Measurements from ENCODE around the gene SLC6A3. TPM values are rescaled to one million over a fixed set of nuclear protein-coding genes. Genes with fewer than 3 reads are reported as not detected.
"Not testable (repeated sequence)": the region's sequence is repeated elsewhere in the genome, so short reads cannot be mapped to it uniquely, and the experiment has no call there.

Gene SLC6A3
- total and polyA plus RNA-seq, 2 donors (not counting 3 experiments of a cell fraction or from before 2014, with no cell fraction given), result not detected

- intact Hi-C loops (cut with micrococcal nuclease) (no loop called here), dilution Hi-C loops (cut with MboI; ENCODE audit: extremely low pct_ligation_motif_present, low sequenced_read_pairs) (no loop called here)
- DNase-seq (ENCODE audit: low read depth, low spot score), result no peak
- no peak overlapping the region for H3K4me3 ChIP-seq (replicated peaks in 1 of 3; ENCODE audit: insufficient read depth in 1 of 3, low read depth in 1 of 3, low read length in 3 of 3)
- H3K9ac ChIP-seq (replicated peaks; ENCODE audit: extremely low read depth, insufficient read depth, low read length), result no peak overlapping the region
- no peaks in the 10 kb centered on the region for H3K79me2 ChIP-seq (ENCODE audit: control insufficient read depth, insufficient read depth, low read length)
- no peaks in the 10 kb centered on the region for H3K9me1 ChIP-seq (replicated peaks; ENCODE audit: control insufficient read depth, extremely low read depth, insufficient read depth, low read length)
- H3K27me3 ChIP-seq (ENCODE audit: control insufficient read depth in 2 of 2, insufficient read depth in 2 of 2, low read length in 2 of 2), result no peaks in the 10 kb centered on the region
- ChIA-PET POLR2A (no interaction called here), CTCF (interaction anchor here (1.1 to 1.8 kb wide), 2 partner anchors 8 to 168 kb away, joined by 3 to 7 read pairs; no protein-coding TSS in a partner anchor)
- TF ChIP-seq CTCF (IDR thresholded peaks at IDR 0.05; ENCODE audit: extremely low read depth in 1 of 2, insufficient read depth in 1 of 2, low read depth in 1 of 2, low read length in 2 of 2), result no peak
- no peak for TF ChIP-seq GATA2 (IDR thresholded peaks at IDR 0.05; ENCODE audit: insufficient read depth, insufficient read length, low read depth, low read length)
- no peak for TF ChIP-seq EZH2 (IDR thresholded peaks at IDR 0.05; ENCODE audit: borderline replicate concordance, low read depth, low read length, severe bottlenecking)
- no peak for TF ChIP-seq JUN (IDR thresholded peaks at IDR 0.05; ENCODE audit: borderline replicate concordance, insufficient read depth, insufficient read length, low read depth)
- no peak for TF ChIP-seq POLR2A (IDR thresholded peaks at IDR 0.05; ENCODE audit: low read depth, low read length)
- TF ChIP-seq, protein P1, sequence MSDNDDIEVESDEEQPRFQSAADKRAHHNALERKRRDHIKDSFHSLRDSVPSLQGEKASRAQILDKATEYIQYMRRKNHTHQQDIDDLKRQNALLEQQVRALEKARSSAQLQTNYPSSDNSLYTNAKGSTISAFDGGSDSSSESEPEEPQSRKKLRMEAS (IDR thresholded peaks at IDR 0.05; ENCODE audit: insufficient read depth, insufficient read length), result no peak
- TF ChIP-seq POLR2AphosphoS5 (IDR thresholded peaks at IDR 0.05; ENCODE audit: insufficient read depth, low read depth, low read length), result no peak
- no peak for TF ChIP-seq FOS (IDR thresholded peaks at IDR 0.05; ENCODE audit: borderline replicate concordance, insufficient read depth, low read length)
- no peak for TF ChIP-seq MYC (IDR thresholded peaks at IDR 0.05; ENCODE audit: low read depth, low read length)
- no peak for FAIRE-seq
- no peaks in the 10 kb centered on the region for H4K20me1 ChIP-seq (replicated peaks; ENCODE audit: control insufficient read depth, extremely low read depth, insufficient read depth, low read length)
- no peak overlapping the region for H3K27ac ChIP-seq (ENCODE audit: insufficient read depth, low read depth, low read length)
- H2AFZ ChIP-seq (ENCODE audit: low read depth, low read length), result no peak overlapping the region
- no TSS peak for BruUV-seq (replicated peaks)
- no peaks in the 10 kb centered on the region for H3K4me1 ChIP-seq (ENCODE audit: control insufficient read depth, extremely low read depth, insufficient read depth, low read length)
- peaks cover 4 to 22% of the 10 kb centered on the region in 2 experiments for H3K36me3 ChIP-seq (ENCODE audit: control insufficient read depth in 2 of 2, extremely low read depth in 1 of 2, insufficient read depth in 2 of 2, low read length in 2 of 2)
- H3K4me2 ChIP-seq (ENCODE audit: insufficient read depth, low read length), result no peak overlapping the region
- no peaks in the 10 kb centered on the region for H3K9me3 ChIP-seq (replicated peaks; ENCODE audit: control insufficient read depth, insufficient read depth, low read length)
Measured at GRCh38 chr5:1476181-1476966, 31.1 kb upstream of the SLC6A3 start.

- H3K27ac ChIP-seq (ENCODE audit: insufficient read depth, low read depth, low read length); H3K9ac ChIP-seq (replicated peaks; ENCODE audit: extremely low read depth, insufficient read depth, low read length); H3K4me1 ChIP-seq (ENCODE audit: control insufficient read depth, extremely low read depth, insufficient read depth, low read length); H3K79me2 ChIP-seq (ENCODE audit: control insufficient read depth, insufficient read depth, low read length); BruUV-seq (replicated peaks); POLR2A ChIA-PET; DNase-seq (ENCODE audit: low read depth, low spot score); H3K4me2 ChIP-seq (ENCODE audit: insufficient read depth, low read length); H4K20me1 ChIP-seq (replicated peaks; ENCODE audit: control insufficient read depth, extremely low read depth, insufficient read depth, low read length); H3K9me3 ChIP-seq (replicated peaks; ENCODE audit: control insufficient read depth, insufficient read depth, low read length); dilution Hi-C loops (cut with MboI; ENCODE audit: extremely low pct_ligation_motif_present, low sequenced_read_pairs); H3K27me3 ChIP-seq (ENCODE audit: control insufficient read depth in 2 of 2, insufficient read depth in 2 of 2, low read length in 2 of 2); intact Hi-C loops (cut with micrococcal nuclease); H3K4me3 ChIP-seq (replicated peaks in 1 of 3; ENCODE audit: insufficient read depth in 1 of 3, low read depth in 1 of 3, low read length in 3 of 3); H3K9me1 ChIP-seq (replicated peaks; ENCODE audit: control insufficient read depth, extremely low read depth, insufficient read depth, low read length); CTCF ChIA-PET; FAIRE-seq; H2AFZ ChIP-seq (ENCODE audit: low read depth, low read length): not testable (repeated sequence)
- peaks cover 4 to 22% of the 10 kb centered on the region in 2 experiments for H3K36me3 ChIP-seq (ENCODE audit: control insufficient read depth in 2 of 2, extremely low read depth in 1 of 2, insufficient read depth in 2 of 2, low read length in 2 of 2)
Measured at GRCh38 chr5:1475544-1475900, 30.3 kb upstream of the SLC6A3 start.
